ENCODE measurements around the gene CLDN3. TPM values are rescaled to one million over a fixed set of nuclear protein-coding genes. Genes with fewer than 3 reads are reported as not detected.
A peak's percentile ranks its signal among the peaks of the same experiment; 100 is the strongest.

Gene CLDN3
- total and polyA plus RNA-seq, 9 of the 15 experiments (the other 6 are each of a cell fraction or from before 2014, with no cell fraction given): 0.29 TPM; not detected in 8

GRCh38 chr7:73774923-73775322, 4.9 kb upstream of the CLDN3 start (continued):
- TF ChIP-seq, protein P1, sequence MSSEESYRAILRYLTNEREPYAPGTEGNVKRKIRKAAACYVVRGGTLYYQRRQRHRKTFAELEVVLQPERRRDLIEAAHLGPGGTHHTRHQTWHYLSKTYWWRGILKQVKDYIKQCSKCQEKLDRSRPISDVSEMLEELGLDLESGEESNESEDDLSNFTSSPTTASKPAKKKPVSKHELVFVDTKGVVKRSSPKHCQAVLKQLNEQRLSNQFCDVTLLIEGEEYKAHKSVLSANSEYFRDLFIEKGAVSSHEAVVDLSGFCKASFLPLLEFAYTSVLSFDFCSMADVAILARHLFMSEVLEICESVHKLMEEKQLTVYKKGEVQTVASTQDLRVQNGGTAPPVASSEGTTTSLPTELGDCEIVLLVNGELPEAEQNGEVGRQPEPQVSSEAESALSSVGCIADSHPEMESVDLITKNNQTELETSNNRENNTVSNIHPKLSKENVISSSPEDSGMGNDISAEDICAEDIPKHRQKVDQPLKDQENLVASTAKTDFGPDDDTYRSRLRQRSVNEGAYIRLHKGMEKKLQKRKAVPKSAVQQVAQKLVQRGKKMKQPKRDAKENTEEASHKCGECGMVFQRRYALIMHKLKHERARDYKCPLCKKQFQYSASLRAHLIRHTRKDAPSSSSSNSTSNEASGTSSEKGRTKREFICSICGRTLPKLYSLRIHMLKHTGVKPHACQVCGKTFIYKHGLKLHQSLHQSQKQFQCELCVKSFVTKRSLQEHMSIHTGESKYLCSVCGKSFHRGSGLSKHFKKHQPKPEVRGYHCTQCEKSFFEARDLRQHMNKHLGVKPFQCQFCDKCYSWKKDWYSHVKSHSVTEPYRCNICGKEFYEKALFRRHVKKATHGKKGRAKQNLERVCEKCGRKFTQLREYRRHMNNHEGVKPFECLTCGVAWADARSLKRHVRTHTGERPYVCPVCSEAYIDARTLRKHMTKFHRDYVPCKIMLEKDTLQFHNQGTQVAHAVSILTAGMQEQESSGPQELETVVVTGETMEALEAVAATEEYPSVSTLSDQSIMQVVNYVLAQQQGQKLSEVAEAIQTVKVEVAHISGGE (CRISPR knock-in tag; IDR thresholded peaks at IDR 0.05): no peak
- no peak for TF ChIP-seq HEY1 (CRISPR knock-in tag; IDR thresholded peaks at IDR 0.05; ENCODE audit: borderline replicate concordance)
- no peak for TF ChIP-seq SNIP1 (IDR thresholded peaks at IDR 0.05; ENCODE audit: low read depth)
- TF ChIP-seq GATAD2A (IDR thresholded peaks at IDR 0.05): peak; percentile 12; the same call in 1 of the 2 replicates
- TF ChIP-seq MAFF (IDR thresholded peaks at IDR 0.05; ENCODE audit: low read length): peak; percentile 99
- no peak for TF ChIP-seq ZBTB49 (CRISPR knock-in tag; IDR thresholded peaks at IDR 0.05; ENCODE audit: borderline replicate concordance)
- TF ChIP-seq, protein P2, sequence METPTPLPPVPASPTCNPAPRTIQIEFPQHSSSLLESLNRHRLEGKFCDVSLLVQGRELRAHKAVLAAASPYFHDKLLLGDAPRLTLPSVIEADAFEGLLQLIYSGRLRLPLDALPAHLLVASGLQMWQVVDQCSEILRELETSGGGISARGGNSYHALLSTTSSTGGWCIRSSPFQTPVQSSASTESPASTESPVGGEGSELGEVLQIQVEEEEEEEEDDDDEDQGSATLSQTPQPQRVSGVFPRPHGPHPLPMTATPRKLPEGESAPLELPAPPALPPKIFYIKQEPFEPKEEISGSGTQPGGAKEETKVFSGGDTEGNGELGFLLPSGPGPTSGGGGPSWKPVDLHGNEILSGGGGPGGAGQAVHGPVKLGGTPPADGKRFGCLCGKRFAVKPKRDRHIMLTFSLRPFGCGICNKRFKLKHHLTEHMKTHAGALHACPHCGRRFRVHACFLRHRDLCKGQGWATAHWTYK (CRISPR knock-in tag; IDR thresholded peaks at IDR 0.05): no peak
- TF ChIP-seq MNT (conservative IDR thresholded peaks at IDR 0.05): 0 out of 4 replicates have a peak, but pooled peaks of 1 of the 2 experiments have one; percentile 25
- no peak for TF ChIP-seq ZFP1 (CRISPR knock-in tag; IDR thresholded peaks at IDR 0.05)
- no peak for TF ChIP-seq WHSC1 (IDR thresholded peaks at IDR 0.05; ENCODE audit: low read length)
- no peak for TF ChIP-seq ARID4B (CRISPR knock-in tag; IDR thresholded peaks at IDR 0.05)
- TF ChIP-seq MCM7 (IDR thresholded peaks at IDR 0.05): no peak
- no peak for TF ChIP-seq ZNF184 (CRISPR knock-in tag; IDR thresholded peaks at IDR 0.05)
